Activated naive CD4-positive, alpha-beta T cell treated with Interleukin-2 at 50 U/mL for 16 hours (primary cell): Measurements from ENCODE around the gene GRIP1.

Source experiments
- DNase-seq: peaks from one replicate; pipeline ENCODE4 v3.0.0-alpha.2; 2020

The GRIP1 gene, protein sequence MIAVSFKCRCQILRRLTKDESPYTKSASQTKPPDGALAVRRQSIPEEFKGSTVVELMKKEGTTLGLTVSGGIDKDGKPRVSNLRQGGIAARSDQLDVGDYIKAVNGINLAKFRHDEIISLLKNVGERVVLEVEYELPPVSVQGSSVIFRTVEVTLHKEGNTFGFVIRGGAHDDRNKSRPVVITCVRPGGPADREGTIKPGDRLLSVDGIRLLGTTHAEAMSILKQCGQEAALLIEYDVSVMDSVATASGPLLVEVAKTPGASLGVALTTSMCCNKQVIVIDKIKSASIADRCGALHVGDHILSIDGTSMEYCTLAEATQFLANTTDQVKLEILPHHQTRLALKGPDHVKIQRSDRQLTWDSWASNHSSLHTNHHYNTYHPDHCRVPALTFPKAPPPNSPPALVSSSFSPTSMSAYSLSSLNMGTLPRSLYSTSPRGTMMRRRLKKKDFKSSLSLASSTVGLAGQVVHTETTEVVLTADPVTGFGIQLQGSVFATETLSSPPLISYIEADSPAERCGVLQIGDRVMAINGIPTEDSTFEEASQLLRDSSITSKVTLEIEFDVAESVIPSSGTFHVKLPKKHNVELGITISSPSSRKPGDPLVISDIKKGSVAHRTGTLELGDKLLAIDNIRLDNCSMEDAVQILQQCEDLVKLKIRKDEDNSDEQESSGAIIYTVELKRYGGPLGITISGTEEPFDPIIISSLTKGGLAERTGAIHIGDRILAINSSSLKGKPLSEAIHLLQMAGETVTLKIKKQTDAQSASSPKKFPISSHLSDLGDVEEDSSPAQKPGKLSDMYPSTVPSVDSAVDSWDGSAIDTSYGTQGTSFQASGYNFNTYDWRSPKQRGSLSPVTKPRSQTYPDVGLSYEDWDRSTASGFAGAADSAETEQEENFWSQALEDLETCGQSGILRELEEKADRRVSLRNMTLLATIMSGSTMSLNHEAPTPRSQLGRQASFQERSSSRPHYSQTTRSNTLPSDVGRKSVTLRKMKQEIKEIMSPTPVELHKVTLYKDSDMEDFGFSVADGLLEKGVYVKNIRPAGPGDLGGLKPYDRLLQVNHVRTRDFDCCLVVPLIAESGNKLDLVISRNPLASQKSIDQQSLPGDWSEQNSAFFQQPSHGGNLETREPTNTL

DNA sequence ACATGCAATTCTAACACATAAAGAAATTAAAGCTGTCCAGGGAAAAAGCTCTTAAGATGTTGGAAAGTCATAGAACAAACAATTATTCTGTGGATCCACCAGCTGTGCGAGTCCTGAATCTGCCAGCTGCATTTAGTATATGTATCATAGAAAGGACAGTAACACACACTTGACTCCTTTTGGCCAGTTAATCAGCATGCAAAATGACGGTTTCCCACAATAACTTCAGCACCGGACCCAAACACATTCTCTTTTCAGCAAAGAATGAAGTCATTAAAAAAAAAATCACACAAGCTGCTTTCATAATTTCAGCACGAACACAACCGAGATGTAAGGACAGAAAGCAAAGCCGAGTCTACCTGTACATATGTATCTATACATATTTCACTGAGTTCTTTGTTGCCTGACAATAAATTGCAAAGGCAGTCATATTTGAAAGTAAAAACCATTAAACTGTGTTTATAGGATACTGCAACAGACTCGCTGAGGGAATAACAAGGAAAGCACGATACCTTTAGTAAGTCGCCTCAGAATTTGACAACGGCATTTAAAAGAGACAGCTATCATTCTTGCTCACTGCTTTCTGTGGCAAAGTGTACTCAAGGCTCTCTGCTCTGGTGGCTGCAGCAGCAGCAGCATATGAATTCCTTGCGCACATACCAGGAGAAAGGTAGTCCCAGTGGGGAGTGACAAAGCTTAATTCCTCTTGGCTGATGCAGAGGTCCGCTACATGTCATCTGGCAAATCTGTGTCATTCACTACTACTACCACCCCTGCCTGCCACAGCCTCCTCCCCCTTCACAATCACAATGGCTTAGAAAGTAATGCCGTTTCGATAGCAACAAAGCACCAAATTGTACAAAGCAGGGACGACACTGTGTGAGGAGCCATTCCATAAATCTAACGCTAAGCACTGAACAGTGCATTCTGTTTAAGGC is at the start of gene GRIP1:
Gene GRIP1 (minus strand): TSS at position 739 of the 938 bp plus-strand sequence. CDS start 172 bp downstream, at position 567.
- DNase-seq, result no peak

DNA sequence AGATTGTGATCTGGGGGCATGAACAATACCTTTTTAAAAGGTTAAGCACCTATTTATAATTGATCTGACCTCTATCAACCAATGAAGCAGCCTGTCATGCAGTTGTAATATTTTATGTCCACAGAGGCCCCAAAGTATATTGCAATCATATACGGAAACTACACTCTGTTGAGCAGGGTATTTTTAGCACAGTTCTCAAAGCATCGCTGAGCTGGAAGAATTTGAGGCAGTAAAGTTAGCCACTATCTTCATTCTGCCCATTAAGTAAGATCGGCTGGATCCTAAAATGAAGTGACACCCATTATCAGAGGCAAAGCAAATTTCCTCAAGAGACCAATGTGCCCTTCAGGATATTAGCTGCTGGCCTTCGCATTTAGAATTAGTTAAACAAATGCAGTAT is 47.7 kb upstream of the GRIP1 start:
- DNase-seq, result no peak

DNA sequence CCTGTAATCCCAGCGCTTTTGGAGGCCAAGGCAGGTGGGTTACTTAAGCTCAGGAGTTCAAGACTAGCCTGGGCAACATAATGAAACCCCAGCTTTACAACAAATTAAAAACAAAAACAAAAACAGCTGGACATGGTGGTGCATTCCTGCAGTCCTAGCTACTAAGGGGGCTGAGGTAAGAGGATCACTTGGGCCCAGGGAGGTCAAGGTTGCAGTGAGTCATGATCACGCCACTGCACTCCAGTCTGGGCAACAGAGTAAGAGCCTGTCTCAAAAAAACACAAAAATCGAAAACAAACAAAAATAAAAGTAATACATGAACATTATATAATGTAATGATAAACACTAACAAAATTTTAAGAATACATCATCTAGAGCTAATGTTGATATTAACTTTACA is 46.2 kb upstream of the GRIP1 start:
- no peak for DNase-seq

DNA sequence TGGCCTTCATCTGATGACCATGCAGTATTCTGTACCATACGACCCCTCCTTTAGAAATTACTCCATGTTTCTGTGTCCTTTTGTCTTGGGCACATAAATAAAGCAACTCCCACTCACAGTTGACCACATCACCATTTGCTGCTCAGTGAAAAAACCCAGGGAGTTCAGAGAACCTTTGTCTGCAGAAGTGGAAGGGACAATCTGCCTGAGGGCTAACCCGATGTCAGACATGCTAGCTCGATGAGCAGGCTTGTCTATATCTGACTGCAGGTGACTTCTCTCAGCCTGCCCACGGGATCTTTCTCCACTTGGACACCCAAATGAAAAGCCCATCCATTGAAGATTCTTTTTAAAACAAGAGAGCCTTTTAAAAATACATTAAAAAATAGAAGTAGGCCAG is 45.7 kb upstream of the GRIP1 start:
- DNase-seq, result no peak

DNA sequence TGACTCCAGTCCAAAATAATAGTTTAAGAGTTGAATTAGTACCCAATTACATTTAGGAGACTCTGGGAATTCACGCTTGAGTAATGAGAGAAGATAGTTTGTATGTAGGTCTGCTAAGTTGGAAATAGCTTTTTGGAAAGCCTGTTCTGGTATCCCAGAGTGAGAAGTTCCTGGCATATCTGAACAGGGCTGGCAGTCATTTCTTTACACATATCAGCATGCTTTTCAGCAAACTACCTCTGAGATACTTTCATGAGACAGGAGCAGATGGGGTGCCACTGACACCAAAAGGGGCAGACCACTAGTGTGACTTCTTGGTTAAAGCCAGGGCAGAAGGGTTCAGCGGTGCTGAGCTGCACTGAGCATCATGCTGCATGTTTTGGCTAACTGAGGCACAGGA is 45.1 kb upstream of the GRIP1 start:
- DNase-seq, result no peak

DNA sequence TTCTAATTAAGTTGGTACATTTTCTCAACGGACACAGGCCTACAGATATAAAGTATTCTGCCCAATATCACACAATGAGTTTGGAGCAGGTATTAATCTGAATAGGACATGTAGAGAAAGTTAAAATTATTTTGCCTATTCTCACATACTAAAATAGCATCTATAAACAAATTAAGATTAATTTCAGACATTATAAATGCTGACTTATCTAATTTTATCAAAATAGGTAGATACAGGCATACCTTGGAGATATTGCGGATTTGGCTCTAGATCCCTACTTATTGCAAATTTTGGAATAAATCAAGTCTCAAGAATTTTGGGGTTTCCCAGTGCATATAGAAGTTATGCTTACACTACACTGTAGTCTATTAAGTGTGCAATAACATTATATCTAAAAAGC is 41.0 kb upstream of the GRIP1 start:
- no peak for DNase-seq

DNA sequence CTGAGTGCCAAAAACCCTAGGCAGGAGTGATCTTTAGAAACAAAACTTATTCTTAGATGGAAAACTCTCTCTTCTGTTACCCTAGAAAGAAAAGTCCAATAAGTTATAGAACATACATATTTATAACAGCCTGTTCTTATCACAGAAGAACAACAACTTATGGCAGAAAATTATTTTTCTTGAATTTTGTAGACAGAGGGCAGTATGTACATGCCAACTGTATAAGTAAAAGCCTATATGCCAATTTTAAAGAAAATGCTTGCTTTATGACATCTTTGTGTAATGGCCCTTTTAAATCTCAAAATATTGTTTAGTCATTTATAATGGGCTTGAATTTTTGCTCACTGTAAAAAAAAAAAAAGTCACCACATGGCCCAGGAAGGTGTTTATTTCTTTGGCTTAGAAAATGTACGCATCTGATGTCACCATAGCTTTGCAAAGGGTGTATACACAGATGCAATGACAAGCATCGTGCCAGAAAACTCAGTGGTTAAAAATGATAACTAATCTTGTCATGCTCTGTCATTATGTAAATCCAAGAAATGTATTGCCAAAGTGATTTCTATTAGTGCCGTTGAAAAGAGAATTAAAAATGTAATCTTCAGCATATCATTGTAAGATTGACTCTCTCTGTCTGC is 38.3 kb upstream of the GRIP1 start:
- no peak for DNase-seq

DNA sequence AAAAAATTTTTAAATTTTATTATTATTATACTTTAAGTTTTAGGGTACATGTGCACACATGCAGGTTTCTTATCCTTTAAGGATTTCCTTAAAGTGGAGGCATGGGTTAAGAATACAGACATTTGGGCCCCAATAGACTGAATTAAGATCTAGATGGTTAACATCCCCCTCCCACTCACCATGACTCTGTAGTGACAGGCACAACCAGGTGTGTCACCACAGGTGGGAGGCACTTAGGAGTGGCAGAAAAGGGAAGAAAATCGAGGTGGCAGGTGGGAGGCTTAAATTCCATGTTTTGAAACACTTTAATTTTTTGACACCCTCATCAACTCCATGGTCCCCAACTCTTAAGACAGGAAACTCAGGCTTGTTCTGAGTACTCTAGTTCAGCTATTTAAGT is 37.6 kb upstream of the GRIP1 start:
- DNase-seq, result peak; percentile 9

DNA sequence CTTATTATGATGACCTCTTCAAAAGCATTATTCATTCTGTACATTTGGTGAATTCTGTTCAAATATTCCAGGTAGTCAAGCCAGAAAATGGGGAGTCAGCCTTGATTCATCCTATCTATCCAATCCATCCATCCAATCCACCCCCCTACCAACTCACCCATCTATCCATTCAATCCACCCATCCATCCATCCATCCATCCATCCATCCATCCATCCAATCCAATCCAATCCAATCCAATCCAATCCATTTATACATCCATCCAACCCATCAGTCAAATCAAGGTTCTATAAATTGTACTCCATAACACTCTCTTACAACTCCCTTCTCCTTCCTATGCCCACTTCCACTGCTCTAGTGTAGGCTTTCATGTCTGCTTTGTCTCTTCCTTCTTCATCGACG is 35.8 kb upstream of the GRIP1 start:
- no peak for DNase-seq

DNA sequence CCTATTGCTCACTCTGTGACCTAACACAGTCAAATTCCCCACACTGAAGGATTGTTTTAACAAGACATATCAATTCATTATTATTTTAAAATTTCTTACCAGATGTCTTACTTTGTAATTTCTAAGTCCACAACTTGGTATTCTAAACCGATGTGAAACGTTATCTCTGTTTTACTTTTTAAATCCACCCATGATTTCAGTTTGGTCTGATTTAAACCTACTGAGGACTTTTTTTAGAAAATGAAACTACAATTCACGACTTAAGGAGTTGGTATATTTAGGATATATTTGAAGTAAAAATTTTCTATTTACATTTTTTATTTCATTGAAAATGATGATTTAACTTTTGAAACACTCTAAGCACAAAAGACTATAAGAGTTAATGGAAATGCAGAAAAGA is 35.1 kb upstream of the GRIP1 start:
- no peak for DNase-seq

DNA sequence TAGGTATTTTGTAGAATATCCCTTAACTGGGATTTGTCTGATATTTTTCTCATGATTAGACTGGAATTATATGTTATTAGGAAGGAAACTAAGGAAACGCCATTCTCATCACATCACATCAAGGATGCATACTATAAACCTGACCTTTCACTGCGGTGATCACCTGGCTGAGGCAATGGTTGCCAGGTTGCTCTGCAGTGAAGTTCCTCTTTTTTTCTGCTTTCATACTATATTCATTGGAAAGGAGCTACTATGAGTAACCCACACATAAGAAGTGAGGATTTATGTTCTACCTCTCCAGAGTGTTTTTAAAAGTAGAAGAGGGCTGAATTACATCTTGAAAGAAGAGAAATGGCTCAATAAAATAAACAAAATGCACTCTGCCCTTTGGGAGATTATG is 31.0 kb upstream of the GRIP1 start:
- no peak for DNase-seq

DNA sequence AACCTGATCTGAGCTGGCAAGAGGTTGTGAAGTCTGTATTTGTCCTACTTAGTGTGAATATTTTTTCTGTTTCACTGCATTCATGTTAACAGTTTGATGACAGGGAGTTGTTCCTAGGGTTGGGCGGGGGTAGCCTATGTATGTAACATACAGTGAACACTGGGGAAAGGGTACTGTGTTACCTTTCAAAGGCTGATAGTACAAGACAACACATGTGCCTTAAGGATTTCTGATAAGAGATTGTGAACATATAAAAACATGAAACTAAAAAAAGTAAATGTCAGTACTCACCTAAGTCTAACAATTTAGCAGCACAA is 30.5 kb upstream of the GRIP1 start:
- DNase-seq, result no peak

DNA sequence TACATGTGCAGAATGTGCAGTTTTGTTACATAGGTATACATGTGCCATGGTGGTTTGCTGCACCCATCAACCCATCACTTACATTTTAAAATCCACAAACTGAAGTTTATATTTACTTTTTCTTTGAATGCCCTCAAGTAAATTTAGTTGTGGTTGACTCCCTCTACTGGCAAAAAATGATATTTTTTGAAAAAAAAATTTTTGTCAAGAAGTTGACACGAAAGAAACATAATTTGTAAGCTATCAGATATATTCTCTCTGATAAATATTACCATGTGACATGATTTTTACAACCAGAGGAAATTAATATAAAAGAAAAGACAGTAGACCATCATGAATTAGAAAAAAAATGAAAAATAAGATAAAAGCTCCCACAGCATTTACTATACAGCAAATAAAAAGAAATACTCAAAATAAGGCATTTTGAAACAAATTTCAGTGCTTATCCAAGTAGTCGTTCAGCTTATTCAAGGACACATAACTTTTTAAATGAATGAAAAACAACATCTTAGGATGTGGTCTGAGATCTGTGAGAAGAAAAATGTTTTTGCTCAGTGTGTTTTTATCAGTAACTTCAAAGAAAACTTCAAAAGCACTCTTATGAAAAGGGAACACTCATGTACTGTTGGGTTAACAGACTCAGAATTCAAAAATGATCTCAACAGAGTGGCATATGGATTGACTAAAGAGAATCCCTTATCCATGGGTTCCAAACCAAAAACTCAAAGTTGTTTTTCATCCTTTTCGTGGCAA is 30.0 kb upstream of the GRIP1 start:
- DNase-seq, result no peak

DNA sequence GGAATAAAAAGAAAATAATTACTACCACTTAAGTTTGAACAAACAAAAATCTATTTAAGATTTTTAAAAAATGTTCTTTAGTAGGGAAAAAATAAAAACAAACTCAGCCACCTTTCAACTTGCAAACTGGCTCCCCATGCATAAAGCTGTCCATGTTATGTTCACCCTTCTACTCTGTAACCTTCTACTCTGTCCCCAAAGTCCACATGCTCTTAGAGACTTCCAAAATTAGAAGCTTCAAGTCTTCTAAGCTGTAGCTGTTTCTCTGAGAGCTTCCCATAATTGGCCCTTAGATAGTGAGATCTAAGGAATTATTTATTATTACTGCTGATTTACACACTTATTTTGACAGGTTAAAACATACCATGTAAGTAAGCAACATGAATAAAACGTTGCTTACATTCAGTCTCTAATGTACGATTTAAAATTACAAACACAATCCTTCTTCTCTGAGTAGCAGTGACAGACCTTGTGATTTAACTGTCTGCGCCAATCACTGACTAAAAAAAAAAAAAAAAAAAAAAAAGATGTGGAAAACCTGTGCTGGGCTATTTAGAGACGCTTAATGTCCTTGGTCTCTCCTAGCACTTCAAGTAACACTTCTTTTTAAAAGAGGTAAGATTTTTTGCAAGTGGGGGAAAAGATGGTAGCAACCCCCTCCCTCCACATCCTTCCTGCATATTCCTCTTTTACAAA is 28.3 kb upstream of the GRIP1 start:
- DNase-seq, result no peak

DNA sequence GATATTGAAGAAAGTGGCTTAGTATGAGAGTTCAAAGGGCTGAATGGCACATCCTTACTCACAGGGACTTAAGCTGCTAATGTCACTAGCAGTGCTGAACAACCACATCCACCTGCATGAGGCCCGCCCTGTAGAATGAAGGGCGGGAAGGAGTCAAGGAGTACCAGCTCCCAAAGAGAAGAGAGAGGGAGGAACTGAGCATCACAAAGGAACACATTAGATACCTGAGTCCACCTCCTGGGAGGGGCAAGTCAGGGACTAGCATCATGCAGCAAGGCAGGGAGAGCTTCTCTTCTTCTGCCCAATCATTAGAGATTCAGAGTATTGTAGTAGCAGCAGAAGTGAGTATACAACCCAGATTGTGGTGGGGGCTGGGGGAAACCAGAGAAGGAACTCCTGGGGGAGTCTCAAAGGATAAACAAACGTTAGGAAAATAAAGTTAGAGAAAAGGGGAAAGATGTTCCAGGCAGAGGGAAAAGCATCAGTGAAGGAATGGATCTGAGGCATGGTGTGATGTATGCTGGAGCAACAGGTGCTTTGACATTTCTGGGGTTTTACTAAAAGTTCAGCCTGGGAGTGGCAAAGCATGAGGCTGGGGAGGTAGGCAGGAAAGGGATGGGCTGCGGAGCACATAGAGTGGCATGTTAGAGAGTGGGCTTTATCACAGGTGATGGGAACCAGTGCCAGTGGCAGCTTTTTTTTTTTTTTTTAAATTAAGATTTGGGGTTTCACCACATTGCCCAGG is 21.0 kb upstream of the GRIP1 start:
- no peak for DNase-seq

DNA sequence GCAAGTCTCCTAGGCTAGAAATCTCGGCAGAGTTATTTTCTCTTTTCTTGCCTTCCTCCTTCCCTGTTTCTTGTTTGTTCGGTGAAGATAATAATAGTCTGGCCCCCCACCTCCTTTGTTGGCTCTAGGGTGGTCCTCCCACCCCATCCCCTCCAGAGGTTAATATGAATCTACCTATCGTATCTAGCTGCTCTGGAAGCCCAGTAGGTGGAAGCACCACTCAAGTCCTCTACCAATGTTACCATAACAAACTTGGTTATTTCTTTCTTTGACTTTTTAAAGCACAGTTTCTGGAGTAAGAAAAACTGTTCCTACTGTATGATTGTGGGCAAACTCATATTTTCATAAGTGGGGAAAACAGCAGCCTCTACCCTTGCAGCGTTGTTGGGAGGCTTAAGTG is 19.7 kb upstream of the GRIP1 start:
- no peak for DNase-seq

DNA sequence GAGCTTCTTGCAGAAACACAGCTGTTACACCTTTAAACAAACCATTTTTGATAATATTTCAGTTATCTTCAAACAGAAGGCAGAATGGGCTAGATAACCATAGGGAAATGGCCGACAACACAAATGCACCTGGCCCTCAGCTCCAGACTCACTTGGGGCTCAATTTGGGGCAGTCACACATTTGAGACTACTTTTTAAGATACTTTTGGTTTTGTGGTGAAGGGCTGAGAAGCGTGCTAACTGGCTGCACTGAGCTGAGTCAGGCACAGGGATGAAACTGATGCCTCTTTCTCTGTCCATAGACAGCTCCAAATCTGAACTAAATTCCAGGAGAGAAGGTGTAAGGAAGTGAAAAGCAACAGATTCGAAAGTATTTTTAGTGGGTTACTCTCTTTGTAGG is 18.5 kb upstream of the GRIP1 start:
- no peak for DNase-seq

DNA sequence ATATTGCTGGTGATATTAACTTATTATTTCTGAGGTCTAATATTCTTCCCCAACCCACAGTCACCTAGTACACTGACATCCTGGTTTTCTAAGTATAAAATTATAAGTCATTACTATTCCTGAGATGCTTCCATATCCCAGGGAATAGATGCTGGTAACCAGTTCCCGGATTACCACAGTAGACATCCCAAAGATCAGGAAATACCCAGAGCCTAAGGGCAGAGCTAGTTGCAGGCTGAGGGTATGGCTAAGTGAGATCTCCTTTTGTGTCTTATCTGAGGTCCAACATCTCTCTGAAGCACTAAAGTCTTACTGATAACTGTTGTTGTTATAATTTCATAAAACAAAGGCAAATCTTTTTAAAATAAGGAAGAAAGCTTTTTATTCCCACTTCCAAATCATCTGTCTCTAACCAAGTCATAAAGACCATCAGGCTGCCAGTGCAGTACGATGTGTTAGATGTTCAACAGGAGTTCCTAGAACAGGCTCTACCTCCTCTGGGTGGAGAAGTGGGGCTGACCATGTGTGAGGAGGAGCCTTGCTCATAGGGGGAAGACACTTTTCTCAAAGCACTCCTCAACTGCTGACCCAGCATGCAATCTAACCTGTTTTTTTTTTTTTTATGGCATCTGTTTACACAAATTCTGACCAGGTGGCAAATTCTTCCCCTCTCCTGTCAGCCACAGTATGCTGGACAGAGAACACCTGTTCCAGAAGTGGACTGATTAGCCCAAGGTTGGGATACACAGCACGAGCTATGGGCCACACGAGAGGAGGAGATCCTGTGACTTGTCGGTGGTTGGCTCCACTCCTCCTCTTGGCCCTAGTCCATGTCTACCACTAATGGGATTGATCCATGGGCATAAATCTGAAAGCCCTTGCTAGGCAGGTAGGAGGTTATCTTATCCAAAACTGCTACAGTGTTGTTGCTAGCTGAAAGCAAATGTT is 16.1 kb upstream of the GRIP1 start:
- DNase-seq, result no peak
